Activated T-helper 1 cell treated with anti-CD3 and anti-CD28 coated beads, Interleukin-12 subunit alpha, Interleukin-12 subunit beta, Interleukin-2, Interleukin-4 antibody, amounts not matched to agents 30 ng/mL and 10 ng/mL and 1 ng/mL, durations not matched to agents 14 hours and 24 hours and 36 hours (primary cell): Measurements from ENCODE around the gene CHRNA5. TPM values are rescaled to one million over a fixed set of nuclear protein-coding genes. Genes with fewer than 3 reads are reported as not detected.
"Not testable (repeated sequence)": the region's sequence is repeated elsewhere in the genome, so short reads cannot be mapped to it uniquely, and the experiment has no call there.

ENCODE experiments used
- DNase-seq: peaks from one replicate; pipeline ENCODE4 v3.0.0; 2021; ENCODE audit warnings: low spot score
- H3K27ac Mint-ChIP-seq: one replicate; pipeline ENCODE4 v1.8.0; 2021; ENCODE audit warnings: mild to moderate bottlenecking, mixed read lengths
- H3K27me3 Mint-ChIP-seq: one replicate; pipeline ENCODE4 v1.8.0; 2022; ENCODE audit warnings: mild to moderate bottlenecking, moderate library complexity, mixed read lengths; ENCODE audit not compliant: insufficient read depth
- H3K36me3 Mint-ChIP-seq: one replicate; pipeline ENCODE4 v1.8.0; 2021; ENCODE audit warnings: low read depth, mixed read lengths
- H3K4me1 Mint-ChIP-seq: one replicate; pipeline ENCODE4 v1.8.0; 2021; ENCODE audit warnings: low read depth, mixed read lengths
- H3K4me3 Mint-ChIP-seq: one replicate; pipeline ENCODE4 v1.8.0; 2021; ENCODE audit warnings: mild to moderate bottlenecking, moderate library complexity, mixed read lengths
- H3K9me3 Mint-ChIP-seq: one replicate; pipeline ENCODE4 v1.8.0; 2021; ENCODE audit warnings: mixed read lengths
- intact Hi-C: fragments of 100-400 bp; cut with micrococcal nuclease; formaldehyde crosslinking; loops from one replicate; pipeline ENCODE4 v1.15.1; 2024
- total RNA-seq: library from RNA; stranded (reverse); gene quantifications from 2 replicates; pipeline ENCODE4 v1.2.3, GENCODE V29; 2022

The CHRNA5 gene
- total RNA-seq, 1 donor from 2014 or later: 10.3 TPM

GRCh38 chr15:78541744-78542034 is 23.6 kb upstream of the CHRNA5 start:
- Mint-ChIP-seq H3K4me3 (peak overlapping the region; percentile 97), H3K4me1 (peaks cover 42% of the 10 kb centered on the region), H3K9me3 (no peaks in the 10 kb centered on the region), H3K27me3 (no peaks in the 10 kb centered on the region), H3K27ac (peak overlapping the region; percentile 98), H3K36me3 (peaks cover 36% of the 10 kb centered on the region)
- no peak for DNase-seq
- intact Hi-C loops: loop anchor here (1.0 to 5.0 kb wide), 2 partner anchors 24 to 331 kb away; partner anchors contain the start of genes CHRNA5 and MORF4L1

DNA sequence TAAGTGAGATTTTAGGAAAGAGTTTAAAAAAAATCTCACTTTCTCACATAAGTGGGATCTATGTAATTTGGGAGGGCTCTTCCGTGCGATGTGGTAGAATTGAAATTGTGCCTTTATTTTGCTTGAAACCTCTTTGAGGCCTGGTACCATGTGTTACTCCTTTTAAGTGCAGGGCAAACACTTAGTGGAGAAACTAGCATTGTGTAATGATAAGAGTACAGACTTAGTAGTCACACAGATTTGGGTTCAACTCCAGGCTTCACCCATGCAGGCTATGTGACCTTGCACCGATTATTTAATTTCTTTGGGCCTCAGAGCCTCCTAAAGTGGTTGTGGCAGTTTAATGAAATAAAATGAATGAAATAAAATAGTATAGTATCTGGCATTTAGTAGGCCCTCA is 22.7 kb upstream of the CHRNA5 start:
- Mint-ChIP-seq H3K27ac (peak overlapping the region; percentile 43), H3K4me3 (peak overlapping the region; percentile 97), H3K27me3 (no peaks in the 10 kb centered on the region), H3K9me3 (no peaks in the 10 kb centered on the region), H3K4me1 (peaks cover 42% of the 10 kb centered on the region), H3K36me3 (peaks cover 36% of the 10 kb centered on the region)
- no peak for DNase-seq
- intact Hi-C loops: loop anchor here (5.0 kb wide), 1 partner anchor 330 kb away; the partner anchor contains the start of gene MORF4L1

GRCh38 chr15:78550194-78550593 is 15.1 kb upstream of the CHRNA5 start:
- peaks cover 5% of the 10 kb centered on the region for H3K4me1 Mint-ChIP-seq
- H3K27me3 Mint-ChIP-seq: peaks cover 2% of the 10 kb centered on the region
- H3K9me3 Mint-ChIP-seq: no peaks in the 10 kb centered on the region
- intact Hi-C loops: no loop called here
- H3K4me3 Mint-ChIP-seq: no peak overlapping the region
- H3K36me3 Mint-ChIP-seq: peaks cover 29% of the 10 kb centered on the region
- no peak for DNase-seq
- no peak overlapping the region for H3K27ac Mint-ChIP-seq

DNA sequence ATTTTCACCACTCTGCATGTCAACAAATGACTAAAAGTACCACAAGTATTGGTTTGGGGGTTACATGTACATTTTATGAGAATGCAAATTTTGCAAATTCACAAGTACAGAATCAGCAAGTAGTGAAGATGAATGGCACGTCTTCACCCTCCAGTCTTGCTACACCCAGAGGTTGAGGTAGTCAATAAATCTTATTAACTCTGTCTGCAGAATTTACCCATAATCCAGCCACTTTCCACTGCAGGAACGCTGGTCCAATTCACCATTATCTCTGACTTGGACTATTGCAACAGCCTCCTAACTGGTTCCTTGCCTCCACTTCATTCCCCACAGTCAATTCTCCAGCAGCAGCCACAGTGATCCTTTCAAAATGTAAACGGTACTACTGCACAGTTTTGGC is 14.5 kb upstream of the CHRNA5 start:
- peaks cover 2% of the 10 kb centered on the region for H3K27me3 Mint-ChIP-seq
- no peak overlapping the region for H3K27ac Mint-ChIP-seq
- DNase-seq: no peak
- no peak overlapping the region for H3K4me3 Mint-ChIP-seq
- H3K9me3 Mint-ChIP-seq: no peaks in the 10 kb centered on the region
- peaks cover 23% of the 10 kb centered on the region for H3K36me3 Mint-ChIP-seq
- H3K4me1 Mint-ChIP-seq: peaks cover 5% of the 10 kb centered on the region
- intact Hi-C loops: no loop called here

GRCh38 chr15:78551902-78552301 is 13.4 kb upstream of the CHRNA5 start:
- Mint-ChIP-seq H3K4me1 (peaks cover 5% of the 10 kb centered on the region), H3K36me3 (peaks cover 18% of the 10 kb centered on the region), H3K4me3 (no peak overlapping the region), H3K27me3 (peaks cover 3% of the 10 kb centered on the region), H3K9me3 (no peaks in the 10 kb centered on the region), H3K27ac (no peak overlapping the region)
- DNase-seq: no peak
- intact Hi-C loops: no loop called here

DNA sequence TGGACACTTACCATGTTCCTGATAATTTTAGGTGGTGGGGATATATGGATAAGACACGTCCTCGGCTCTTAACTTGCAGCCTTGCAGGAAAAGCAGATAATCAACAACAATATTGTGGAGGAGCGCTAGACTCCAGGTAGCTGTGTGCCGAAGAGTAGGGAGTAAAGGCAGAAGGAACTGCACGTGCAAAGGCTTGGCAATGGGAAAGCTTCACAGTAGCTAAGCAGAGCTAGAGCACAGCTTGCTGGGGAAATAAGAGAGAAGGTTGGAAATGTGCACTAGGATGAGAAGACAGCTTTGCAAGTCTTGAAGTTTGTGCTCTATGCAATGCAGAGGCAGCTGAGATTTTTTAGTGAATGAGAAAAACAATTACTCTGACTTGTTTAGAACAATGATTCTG is 12.7 kb upstream of the CHRNA5 start:
- Mint-ChIP-seq H3K4me3 (no peak overlapping the region), H3K27ac (no peak overlapping the region), H3K27me3 (peaks cover 4% of the 10 kb centered on the region), H3K4me1 (peaks cover 5% of the 10 kb centered on the region), H3K9me3 (no peaks in the 10 kb centered on the region), H3K36me3 (peaks cover 18% of the 10 kb centered on the region)
- no peak for DNase-seq
- intact Hi-C loops: no loop called here

DNA sequence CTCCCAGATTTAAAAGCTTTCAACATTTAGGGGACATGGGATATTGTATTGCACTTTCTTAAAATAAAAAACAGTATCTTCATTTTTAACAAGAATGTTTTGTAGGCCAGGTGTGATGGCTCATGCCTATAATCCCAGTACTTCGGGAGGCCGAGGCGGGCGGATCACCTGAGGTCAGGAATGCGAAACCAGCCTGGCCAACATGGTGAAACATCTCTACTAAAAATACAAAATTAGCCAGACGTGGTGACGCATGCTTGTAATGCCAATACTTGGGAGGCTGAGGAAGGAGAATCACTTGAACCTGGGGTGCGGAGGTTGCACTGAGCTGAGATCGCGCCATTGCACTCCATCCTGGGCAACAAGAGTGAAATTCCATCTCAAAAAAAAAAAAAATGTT is 5.1 kb upstream of the CHRNA5 start:
- H3K36me3 Mint-ChIP-seq, DNase-seq, H3K9me3 Mint-ChIP-seq, H3K27ac Mint-ChIP-seq, H3K4me3 Mint-ChIP-seq, intact Hi-C loops: not testable (repeated sequence)
- Mint-ChIP-seq H3K4me1 (peaks cover 12% of the 10 kb centered on the region), H3K27me3 (peaks cover 24% of the 10 kb centered on the region)

GRCh38 chr15:78561490-78561889 is 3.8 kb upstream of the CHRNA5 start:
- intact Hi-C loops: no loop called here
- Mint-ChIP-seq H3K36me3 (no peaks in the 10 kb centered on the region), H3K27ac (no peak overlapping the region), H3K27me3 (peaks cover 31% of the 10 kb centered on the region), H3K4me3 (no peak overlapping the region), H3K4me1 (peaks cover 20% of the 10 kb centered on the region), H3K9me3 (no peaks in the 10 kb centered on the region)
- DNase-seq: no peak

- no peak overlapping the region for H3K4me3 Mint-ChIP-seq
- peaks cover 28% of the 10 kb centered on the region for H3K4me1 Mint-ChIP-seq
- no peaks in the 10 kb centered on the region for H3K9me3 Mint-ChIP-seq
- no peaks in the 10 kb centered on the region for H3K36me3 Mint-ChIP-seq
- intact Hi-C loops: no loop called here
- peaks cover 37% of the 10 kb centered on the region for H3K27me3 Mint-ChIP-seq
- no peak for DNase-seq
- H3K27ac Mint-ChIP-seq: no peak overlapping the region
Measured at GRCh38 chr15:78563092-78563491, 2.2 kb upstream of the CHRNA5 start.

GRCh38 chr15:78564743-78565096 is 600 bp upstream of the CHRNA5 start:
- no peak for DNase-seq
- H3K4me3 Mint-ChIP-seq: peak overlapping the region; percentile 85
- H3K27ac Mint-ChIP-seq: no peak overlapping the region
- peaks cover 28% of the 10 kb centered on the region for H3K4me1 Mint-ChIP-seq
- no peaks in the 10 kb centered on the region for H3K36me3 Mint-ChIP-seq
- intact Hi-C loops: loop anchor here (1.0 to 2.0 kb wide), 2 partner anchors 23 to 58 kb away; partner anchors contain the start of gene HYKK
- peaks cover 31% of the 10 kb centered on the region for H3K27me3 Mint-ChIP-seq
- no peaks in the 10 kb centered on the region for H3K9me3 Mint-ChIP-seq

DNA sequence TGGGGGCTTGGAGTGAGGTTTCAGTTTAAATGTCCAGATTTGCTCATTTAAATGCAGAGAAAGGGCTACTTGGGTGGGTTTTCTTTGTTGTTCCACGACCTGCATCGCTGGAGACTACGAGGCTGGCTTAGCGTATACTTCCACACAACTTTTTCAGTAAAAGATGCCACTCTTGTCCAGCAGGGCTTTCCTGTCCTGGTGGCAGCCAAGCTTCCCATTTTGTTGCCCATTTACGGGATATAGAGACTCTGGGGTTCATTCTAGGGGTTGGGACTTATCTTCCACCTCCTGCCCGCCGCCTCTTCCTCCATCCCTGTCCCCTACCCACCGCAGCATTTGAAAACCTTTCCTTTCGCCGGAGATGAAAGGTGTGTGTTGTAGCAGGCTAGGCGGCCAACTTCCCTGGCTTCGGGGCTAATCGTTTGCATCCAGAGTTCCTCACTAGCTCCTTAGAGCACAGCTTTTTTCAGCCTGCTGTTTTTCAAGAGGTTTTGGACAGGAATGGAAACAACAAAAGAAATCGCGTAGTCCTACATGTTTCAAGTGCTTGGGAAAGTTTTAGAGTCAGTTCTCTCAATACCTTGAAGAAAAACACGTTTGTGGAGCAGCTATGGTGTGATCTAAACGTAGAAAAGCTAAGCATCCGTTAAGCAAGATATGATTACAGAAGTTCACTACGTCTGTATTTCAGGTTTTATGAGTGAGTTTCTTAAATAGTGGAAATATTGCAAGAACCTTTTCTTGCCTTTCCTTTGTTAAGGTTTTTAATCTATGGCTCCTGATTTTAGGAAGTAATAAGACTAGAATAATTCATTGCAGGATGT is 843 bp downstream of the CHRNA5 start:
- peak overlapping the region; percentile 88 for H3K4me3 Mint-ChIP-seq
- peaks cover 28% of the 10 kb centered on the region for H3K4me1 Mint-ChIP-seq
- intact Hi-C loops: loop anchor here (1.0 to 2.0 kb wide), 2 partner anchors 25 to 59 kb away; partner anchors contain the start of gene HYKK
- no peak for DNase-seq
- no peaks in the 10 kb centered on the region for H3K9me3 Mint-ChIP-seq
- no peak overlapping the region for H3K27ac Mint-ChIP-seq
- no peaks in the 10 kb centered on the region for H3K36me3 Mint-ChIP-seq
- H3K27me3 Mint-ChIP-seq: peaks cover 31% of the 10 kb centered on the region

GRCh38 chr15:78567531-78567930 is 2.2 kb downstream of the CHRNA5 start:
- Mint-ChIP-seq H3K36me3 (no peaks in the 10 kb centered on the region), H3K9me3 (no peaks in the 10 kb centered on the region), H3K4me3 (peak overlapping the region; percentile 20), H3K27ac (no peak overlapping the region), H3K27me3 (peaks cover 31% of the 10 kb centered on the region), H3K4me1 (peaks cover 28% of the 10 kb centered on the region)
- intact Hi-C loops: no loop called here
- DNase-seq: no peak

GRCh38 chr15:78570710-78571109 is 5.4 kb downstream of the CHRNA5 start:
- no peak overlapping the region for H3K4me3 Mint-ChIP-seq
- no peak overlapping the region for H3K27ac Mint-ChIP-seq
- peaks cover 15% of the 10 kb centered on the region for H3K4me1 Mint-ChIP-seq
- intact Hi-C loops: no loop called here
- H3K27me3 Mint-ChIP-seq: peaks cover 19% of the 10 kb centered on the region
- H3K36me3 Mint-ChIP-seq: no peaks in the 10 kb centered on the region
- DNase-seq: no peak
- no peaks in the 10 kb centered on the region for H3K9me3 Mint-ChIP-seq
